ENCODE measurements around the gene CCL4L2.
"Not testable (repeated sequence)": the region's sequence is repeated elsewhere in the genome, so short reads cannot be mapped to it uniquely, and the experiment has no call there.

The CCL4L2 gene

GRCh38 chr17:36190549-36191330, 20.1 kb upstream of the CCL4L2 start:
- H3K27ac Mint-ChIP-seq, H3K9me3 Mint-ChIP-seq, DNase-seq, ATAC-seq, H3K4me3 Mint-ChIP-seq: not testable (repeated sequence)
- peaks cover 52% of the 10 kb centered on the region for H3K27me3 Mint-ChIP-seq
- peaks cover 29% of the 10 kb centered on the region for H3K4me1 Mint-ChIP-seq

GRCh38 chr17:36193216-36193775, 17.6 kb upstream of the CCL4L2 start:
- Mint-ChIP-seq H3K27me3 (peaks cover 43% of the 10 kb centered on the region), H3K4me3 (no peak overlapping the region), H3K4me1 (peaks cover 39% of the 10 kb centered on the region), H3K9me3 (no peaks in the 10 kb centered on the region), H3K27ac (no peak overlapping the region)
- ATAC-seq (no peak), DNase-seq (no peak)

- H3K4me3 Mint-ChIP-seq, DNase-seq, ATAC-seq, H3K9me3 Mint-ChIP-seq, H3K27ac Mint-ChIP-seq: not testable (repeated sequence)
- Mint-ChIP-seq H3K27me3 (peaks cover 35% of the 10 kb centered on the region), H3K4me1 (peaks cover 40% of the 10 kb centered on the region)
Measured at GRCh38 chr17:36194147-36194831, 16.6 kb upstream of the CCL4L2 start.

- H3K4me3 Mint-ChIP-seq, H3K9me3 Mint-ChIP-seq, H3K27ac Mint-ChIP-seq, ATAC-seq, DNase-seq: not testable (repeated sequence)
- Mint-ChIP-seq H3K27me3 (peaks cover 35% of the 10 kb centered on the region), H3K4me1 (peaks cover 42% of the 10 kb centered on the region)
Measured at GRCh38 chr17:36194832-36195433, 15.9 kb upstream of the CCL4L2 start.

- H3K27me3 Mint-ChIP-seq, result peaks cover 40% of the 10 kb centered on the region
- no peaks in the 10 kb centered on the region for H3K9me3 Mint-ChIP-seq
- DNase-seq, result no peak
- H3K27ac Mint-ChIP-seq, result no peak overlapping the region
- H3K4me3 Mint-ChIP-seq, result no peak overlapping the region
- no peak for ATAC-seq
- peaks cover 46% of the 10 kb centered on the region for H3K4me1 Mint-ChIP-seq
Measured at GRCh38 chr17:36195434-36196130, 15.3 kb upstream of the CCL4L2 start.

GRCh38 chr17:36196131-36196486, 14.8 kb upstream of the CCL4L2 start:
- Mint-ChIP-seq H3K9me3 (no peaks in the 10 kb centered on the region), H3K4me1 (peaks cover 52% of the 10 kb centered on the region), H3K27ac (no peak overlapping the region), H3K4me3 (no peak overlapping the region), H3K27me3 (peaks cover 44% of the 10 kb centered on the region)
- no peak for DNase-seq
- ATAC-seq, result no peak

GRCh38 chr17:36197387-36197703, 13.5 kb upstream of the CCL4L2 start:
- no peak for ATAC-seq
- no peak overlapping the region for H3K27ac Mint-ChIP-seq
- H3K9me3 Mint-ChIP-seq, result no peaks in the 10 kb centered on the region
- H3K4me1 Mint-ChIP-seq, result peaks cover 57% of the 10 kb centered on the region
- H3K4me3 Mint-ChIP-seq, result no peak overlapping the region
- peaks cover 44% of the 10 kb centered on the region for H3K27me3 Mint-ChIP-seq
- no peak for DNase-seq

GRCh38 chr17:36198831-36199465, 11.9 kb upstream of the CCL4L2 start:
- no peak overlapping the region for H3K27ac Mint-ChIP-seq
- DNase-seq, result peak in 1 of 2 donors; percentile 48
- peak overlapping the region in 1 of 2 donors; percentile 3 for H3K4me3 Mint-ChIP-seq
- H3K9me3 Mint-ChIP-seq, result no peaks in the 10 kb centered on the region
- H3K27me3 Mint-ChIP-seq, result peaks cover 44% of the 10 kb centered on the region
- H3K4me1 Mint-ChIP-seq, result peaks cover 62% of the 10 kb centered on the region
- ATAC-seq, result peak; percentile 95

- not testable (repeated sequence) for DNase-seq, H3K9me3 Mint-ChIP-seq, H3K27ac Mint-ChIP-seq, H3K4me3 Mint-ChIP-seq, ATAC-seq
- Mint-ChIP-seq H3K4me1 (peaks cover 61% of the 10 kb centered on the region), H3K27me3 (peaks cover 42% of the 10 kb centered on the region)
Measured at GRCh38 chr17:36201102-36201501, 9.8 kb upstream of the CCL4L2 start.

GRCh38 chr17:36201506-36201905, 9.4 kb upstream of the CCL4L2 start:
- peak in 1 of 2 donors; percentile 26 for DNase-seq
- not testable (repeated sequence) for H3K27ac Mint-ChIP-seq, H3K9me3 Mint-ChIP-seq
- ATAC-seq, result peak; percentile 55
- Mint-ChIP-seq H3K4me1 (peaks cover 61% of the 10 kb centered on the region), H3K4me3 (peak overlapping the region in 1 of 2 donors; percentile 11), H3K27me3 (peaks cover 42% of the 10 kb centered on the region)

- H3K4me3 Mint-ChIP-seq, result no peak overlapping the region
- ATAC-seq (no peak), DNase-seq (no peak)
- no peaks in the 10 kb centered on the region for H3K9me3 Mint-ChIP-seq
- H3K27ac Mint-ChIP-seq, result no peak overlapping the region
- H3K27me3 Mint-ChIP-seq, result peaks cover 47% of the 10 kb centered on the region
- H3K4me1 Mint-ChIP-seq, result peaks cover 53% of the 10 kb centered on the region
Measured at GRCh38 chr17:36203335-36203734, 7.5 kb upstream of the CCL4L2 start.

- H3K9me3 Mint-ChIP-seq, result no peaks in the 10 kb centered on the region
- ATAC-seq (no peak), DNase-seq (no peak)
- peaks cover 53% of the 10 kb centered on the region for H3K27me3 Mint-ChIP-seq
- H3K4me3 Mint-ChIP-seq, result no peak overlapping the region
- H3K27ac Mint-ChIP-seq, result no peak overlapping the region
- peaks cover 41% of the 10 kb centered on the region for H3K4me1 Mint-ChIP-seq
Measured at GRCh38 chr17:36204724-36205500, 6.0 kb upstream of the CCL4L2 start.

GRCh38 chr17:36205637-36206485, 5.0 kb upstream of the CCL4L2 start:
- H3K4me1 Mint-ChIP-seq, result peaks cover 38% of the 10 kb centered on the region
- DNase-seq (no peak), ATAC-seq (no peak)
- no peak overlapping the region for H3K4me3 Mint-ChIP-seq
- H3K27ac Mint-ChIP-seq, result no peak overlapping the region
- peaks cover 49% of the 10 kb centered on the region for H3K27me3 Mint-ChIP-seq
- no peaks in the 10 kb centered on the region for H3K9me3 Mint-ChIP-seq

GRCh38 chr17:36206486-36206821, 4.4 kb upstream of the CCL4L2 start:
- peak; percentile 67 for ATAC-seq
- DNase-seq, H3K9me3 Mint-ChIP-seq, H3K4me3 Mint-ChIP-seq: not testable (repeated sequence)
- Mint-ChIP-seq H3K4me1 (peaks cover 35% of the 10 kb centered on the region), H3K27ac (peak overlapping the region in 1 of 2 donors; percentile 50), H3K27me3 (peaks cover 47% of the 10 kb centered on the region)
